Liver (tissue), 3 donors: ENCODE measurements around the gene DERL2.

Experiments used
- ATF3 ChIP-seq: IDR thresholded peaks from 2 replicates; pipeline ENCODE4 v1.6.1; 2016; ENCODE audit warnings: antibody characterized with exemption
- CTCF ChIP-seq: fragments of 150-350 bp; IDR thresholded peaks from 2 replicates; pipeline ENCODE4 v1.5.1; 2017; ENCODE audit warnings: improper control_type of control experiment, low read depth, low read length; ENCODE audit not compliant: missing input control
- MAX ChIP-seq: IDR thresholded peaks from 2 replicates; pipeline ENCODE4 v1.6.1; 2016; ENCODE audit warnings: antibody characterized with exemption
- TAF1 ChIP-seq: conservative IDR thresholded peaks from 2 replicates; pipeline ENCODE4 v1.6.1; 2016; ENCODE audit warnings: antibody characterized with exemption, mild to moderate bottlenecking
- YY1 ChIP-seq: IDR thresholded peaks from 2 replicates; pipeline ENCODE4 v1.6.1; 2016; ENCODE audit warnings: antibody characterized with exemption, mild to moderate bottlenecking
- donor health status: healthy.
- donor health status: healthy.

- TF ChIP-seq CTCF (no peak), YY1 (no peak), MAX (no peak), ATF3 (no peak), TAF1 (no peak)
These were observed 36.5 kb upstream of the DERL2 start for GRCh38 chr17:5522476-5522875.
